HCT116 (cell line): ENCODE measurements around the gene CSK. TPM values are rescaled to one million over a fixed set of nuclear protein-coding genes. Genes with fewer than 3 reads are reported as not detected.

Experiments used
- ATAC-seq: fragments of 200-7000 bp; cut with Tn5 transposase; 2 replicates; pipeline ENCODE4 v1.9.1; 2020; ENCODE audit warnings: mild to moderate bottlenecking, moderate library complexity
- BruUV-seq: library from RNA; stranded (reverse); fragments of 400-500 nt; replicated peaks from 2 replicates; lab custom pipeline; 2021; lab: Mats Ljungman, UMichigan
- CTCF ChIA-PET: fragments of 300-600 bp; sonication (Branson Sonifier 250); formaldehyde crosslinking; loops from one replicate; lab custom pipeline; 2021; ENCODE audit warnings: antibody characterized with exemption; lab: Charles Lee
- POLR2A ChIA-PET: fragments of 300-600, 350-600 bp; sonication (Branson Sonifier 250); formaldehyde crosslinking; loops from one replicate; lab custom pipeline; 2021; ENCODE audit warnings: antibody characterized with exemption; lab: Charles Lee
- RAD21 ChIA-PET, 2 experiments: fragments of 300-600 bp; sonication (Branson Sonifier 250); formaldehyde crosslinking; loops; one replicate each; lab custom pipeline; 2023; ENCODE audit warnings: low total read pairs in 2 of 2; ENCODE audit not compliant: uncharacterized antibody in 2 of 2, unreplicated experiment in 2 of 2, low non-redundant PET in 1 of 2; lab: Charles Lee
- DNase-seq: peaks from one replicate; pipeline ENCODE4 v3.0.0-alpha.2; 2010; ENCODE audit warnings: low read depth, low spot score
- H2AFZ ChIP-seq: fragments of 200-600 bp; shearing (Covaris generic), sonication (generic); 2 replicates; pipeline ENCODE4 v1.6.1; 2017; ENCODE audit warnings: low read depth, mixed run types, mixed read lengths, antibody characterized with exemption, low read length; ENCODE audit not compliant: poor library complexity, severe bottlenecking
- H3K27ac ChIP-seq: 2 replicates; pipeline ENCODE4 v1.5.1; 2012; ENCODE audit warnings: low read depth, low read length
- H3K27me3 ChIP-seq: fragments of 200-600 bp; sonication (generic); 2 replicates; pipeline ENCODE4 v1.6.1; 2016; ENCODE audit warnings: mixed run types, low read length, mixed read lengths; ENCODE audit not compliant: insufficient read depth
- H3K36me3 ChIP-seq, 2 experiments: fragments of 200-500 bp in 1 of 2; fragments of 200-600 bp in 1 of 2; sonication (Bioruptor generic) in 1 of 2; sonication (generic) in 1 of 2; 2 replicates each; pipeline versions ENCODE4 v1.5.1 to v1.6.1; 2014 to 2016; ENCODE audit warnings: low read length in 2 of 2, inconsistent platforms in 1 of 2, mixed read lengths in 1 of 2, mixed run types in 1 of 2; ENCODE audit not compliant: insufficient read depth in 2 of 2, control insufficient read depth in 1 of 2
- H3K4me1 ChIP-seq, 2 experiments: fragments of 200-600 bp in 1 of 2; sonication (generic) in 1 of 2; 2 replicates each; pipeline versions ENCODE4 v1.5.1 to v1.6.1; 2012 to 2017; ENCODE audit warnings: low read length in 2 of 2, inconsistent platforms in 1 of 2, mild to moderate bottlenecking in 1 of 2, mixed read lengths in 1 of 2, mixed run types in 1 of 2, moderate library complexity in 1 of 2; ENCODE audit not compliant: insufficient read depth in 2 of 2, control insufficient read depth in 1 of 2
- H3K4me2 ChIP-seq: fragments of 200-600 bp; sonication (generic); 2 replicates; pipeline ENCODE4 v1.6.1; 2017; ENCODE audit warnings: mixed run types, low read length, mixed read lengths
- H3K4me3 ChIP-seq, 2 experiments: fragments of 200-600 bp in 1 of 2; sonication (generic) in 1 of 2; replicated peaks in 1 of 2; 2 replicates each; pipeline ENCODE4 v1.5.1; 2011 to 2016; ENCODE audit warnings: low read length in 2 of 2, control low read depth in 1 of 2, low read depth in 1 of 2, mild to moderate bottlenecking in 1 of 2, mixed read lengths in 1 of 2, mixed run types in 1 of 2
- H3K79me2 ChIP-seq: fragments of 200-600 bp; sonication (generic); 2 replicates; pipeline ENCODE4 v1.6.1; 2017; ENCODE audit warnings: mild to moderate bottlenecking, mixed run types, low read length, moderate library complexity, mixed read lengths; ENCODE audit not compliant: insufficient read depth
- H3K9ac ChIP-seq: fragments of 200-600 bp; sonication (generic); 2 replicates; pipeline ENCODE4 v1.6.1; 2016; ENCODE audit warnings: low read length, mixed read lengths
- H3K9me2 ChIP-seq: fragments of 200-600 bp; sonication (generic), shearing (Covaris generic); 2 replicates; pipeline ENCODE4 v1.6.1; 2017; ENCODE audit warnings: mixed run types, mild to moderate bottlenecking, moderate library complexity; ENCODE audit not compliant: insufficient read depth
- H3K9me3 ChIP-seq, 2 experiments: fragments of 200-500 bp in 1 of 2; fragments of 200-600 bp in 1 of 2; sonication (Bioruptor generic) in 1 of 2; sonication (generic) in 1 of 2; 2 replicates each; pipeline ENCODE4 v1.6.1; 2014 to 2017; ENCODE audit warnings: low read length in 2 of 2, mixed read lengths in 2 of 2, inconsistent platforms in 1 of 2, low read depth in 1 of 2, mild to moderate bottlenecking in 1 of 2, mixed run types in 1 of 2, moderate library complexity in 1 of 2; ENCODE audit not compliant: control insufficient read depth in 1 of 2, insufficient read depth in 1 of 2
- H4K20me1 ChIP-seq: fragments of 200-600 bp; sonication (generic), shearing (Covaris generic); 2 replicates; pipeline ENCODE4 v1.6.1; 2017; ENCODE audit warnings: mixed run types, mild to moderate bottlenecking, moderate library complexity; ENCODE audit not compliant: insufficient read depth
- CBX3 ChIP-seq: IDR thresholded peaks from 2 replicates; pipeline ENCODE4 v1.6.1; 2012; ENCODE audit warnings: low read depth
- ELF1 ChIP-seq: IDR thresholded peaks from 2 replicates; pipeline ENCODE4 v1.6.1; 2012; ENCODE audit warnings: low read depth, borderline replicate concordance
- JUND ChIP-seq: IDR thresholded peaks from 2 replicates; pipeline ENCODE4 v1.6.1; 2012
- POLR2A ChIP-seq: IDR thresholded peaks from 2 replicates; pipeline ENCODE4 v1.7.0; 2011; ENCODE audit warnings: borderline replicate concordance; ENCODE audit not compliant: insufficient read depth, insufficient read length; ENCODE audit errors: extremely low read depth
- POLR2AphosphoS5 ChIP-seq: IDR thresholded peaks from 2 replicates; pipeline ENCODE4 v1.6.1; 2011; ENCODE audit warnings: mild to moderate bottlenecking, low read depth, low read length, moderate library complexity
- RAD21 ChIP-seq: IDR thresholded peaks from 2 replicates; pipeline ENCODE4 v1.6.1; 2012; ENCODE audit warnings: low read depth, mild to moderate bottlenecking
- SIN3A ChIP-seq: IDR thresholded peaks from 2 replicates; pipeline ENCODE4 v1.6.1; 2012; ENCODE audit warnings: low read depth
- SP1 ChIP-seq: IDR thresholded peaks from 2 replicates; pipeline ENCODE4 v1.6.1; 2012; ENCODE audit warnings: low read depth
- SRF ChIP-seq: IDR thresholded peaks from 2 replicates; pipeline ENCODE4 v1.6.1; 2012; ENCODE audit warnings: low read depth
- TCF7L2 ChIP-seq: IDR thresholded peaks from 2 replicates; pipeline ENCODE4 v1.7.0; 2011; ENCODE audit warnings: borderline replicate concordance, inconsistent platforms; ENCODE audit not compliant: insufficient read depth, insufficient read length; ENCODE audit errors: extremely low read depth
- YY1 ChIP-seq: IDR thresholded peaks from 2 replicates; pipeline ENCODE4 v1.6.1; 2011; ENCODE audit warnings: low read length, low read depth, moderate library complexity, mild to moderate bottlenecking; ENCODE audit not compliant: insufficient replicate concordance; ENCODE audit errors: extremely low read depth
- ZNF274 ChIP-seq: fragments of 200-500 bp; sonication (Bioruptor generic); IDR thresholded peaks from 2 replicates; pipeline ENCODE4 v1.6.1; 2014; ENCODE audit warnings: mild to moderate bottlenecking, low read depth, low read length, inconsistent platforms
- intact Hi-C: fragments of 100-400 bp; cut with micrococcal nuclease; formaldehyde crosslinking; loops from 2 replicates; pipeline ENCODE4 v1.10.0; 2022
- total RNA-seq: library from RNA; stranded (reverse); gene quantifications from one replicate; pipeline ENCODE4 v1.2.1, GENCODE V29; 2021; ENCODE audit not compliant: unreplicated experiment
- TF ChIP-seq, protein P1 (sequence below), 3 experiments: fragments of 200-600 bp in 1 of 3; sonication (generic) in 1 of 3; IDR thresholded peaks in 2 of 3; conservative IDR thresholded peaks in 1 of 3; 2 replicates each; pipeline ENCODE4 v1.5.1; 2012 to 2017; ENCODE audit warnings: low read depth in 2 of 3, low read length in 2 of 3, antibody characterized with exemption in 1 of 3, borderline replicate concordance in 1 of 3, control low read depth in 1 of 3, mild to moderate bottlenecking in 1 of 3, mixed read lengths in 1 of 3, mixed run types in 1 of 3, moderate library complexity in 1 of 3; ENCODE audit not compliant: insufficient read depth in 1 of 3
- TF ChIP-seq, protein P2 (sequence below): IDR thresholded peaks from 2 replicates; pipeline ENCODE4 v1.6.1; 2011; ENCODE audit warnings: mild to moderate bottlenecking, low read length, moderate library complexity; ENCODE audit not compliant: insufficient replicate concordance; ENCODE audit errors: extremely low read depth
- TF ChIP-seq, protein P3 (sequence below): IDR thresholded peaks from 2 replicates; pipeline ENCODE4 v1.6.1; 2012; ENCODE audit warnings: low read depth
- TF ChIP-seq, protein P4 (sequence below): IDR thresholded peaks from 2 replicates; pipeline ENCODE4 v1.6.1; 2012
- TF ChIP-seq, protein P5 (sequence below): IDR thresholded peaks from 2 replicates; pipeline ENCODE4 v1.6.1; 2012

CSK gene
- total RNA-seq, 1 experiment from 2014 or later, result 72.2 TPM

DNA sequence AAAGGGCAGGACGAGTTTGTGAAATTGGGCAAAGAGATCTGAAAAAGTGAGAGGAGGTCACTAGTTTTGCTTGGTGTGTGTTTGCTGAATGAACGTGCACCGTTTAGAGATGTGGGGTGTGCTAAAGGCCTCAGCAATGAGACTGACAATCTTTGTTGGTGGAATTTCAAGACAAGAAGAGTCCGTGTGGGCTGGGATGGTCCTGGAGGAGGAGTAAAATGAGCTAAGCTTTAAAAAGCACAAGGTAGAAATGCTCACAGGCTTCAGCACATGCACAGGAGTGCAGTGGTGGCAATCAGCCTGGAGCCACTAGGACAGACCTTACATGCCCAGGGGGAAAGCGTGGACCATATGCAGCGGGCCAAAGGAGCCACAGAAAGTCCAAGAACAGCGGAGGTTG, 43.1 kb downstream of the CSK start:
- H3K27me3 ChIP-seq, result peaks cover 21% of the 10 kb centered on the region; the same call in 1 of the 2 replicates
- RAD21 ChIA-PET, result no interaction called here
- CTCF ChIA-PET, result interaction anchor here (1.4 kb wide), 1 partner anchor 11 kb away, joined by 3 read pairs; no protein-coding TSS in a partner anchor
- H3K9ac ChIP-seq, result no peak overlapping the region
- H3K4me1 ChIP-seq, result no peaks in the 10 kb centered on the region
- H3K79me2 ChIP-seq, result no peaks in the 10 kb centered on the region
- H3K36me3 ChIP-seq, result no peaks in the 10 kb centered on the region
- no peak for ATAC-seq
- no peaks in the 10 kb centered on the region for H3K9me2 ChIP-seq
- intact Hi-C loops, result no loop called here
- DNase-seq, result no peak
- no TSS peak for BruUV-seq
- no peak overlapping the region for H3K4me3 ChIP-seq
- no peak for TF ChIP-seq POLR2AphosphoS5
- no peak for TF ChIP-seq ELF1
- no peak for TF ChIP-seq CBX3
- no peak for TF ChIP-seq ZNF274
- TF ChIP-seq, protein P1, sequence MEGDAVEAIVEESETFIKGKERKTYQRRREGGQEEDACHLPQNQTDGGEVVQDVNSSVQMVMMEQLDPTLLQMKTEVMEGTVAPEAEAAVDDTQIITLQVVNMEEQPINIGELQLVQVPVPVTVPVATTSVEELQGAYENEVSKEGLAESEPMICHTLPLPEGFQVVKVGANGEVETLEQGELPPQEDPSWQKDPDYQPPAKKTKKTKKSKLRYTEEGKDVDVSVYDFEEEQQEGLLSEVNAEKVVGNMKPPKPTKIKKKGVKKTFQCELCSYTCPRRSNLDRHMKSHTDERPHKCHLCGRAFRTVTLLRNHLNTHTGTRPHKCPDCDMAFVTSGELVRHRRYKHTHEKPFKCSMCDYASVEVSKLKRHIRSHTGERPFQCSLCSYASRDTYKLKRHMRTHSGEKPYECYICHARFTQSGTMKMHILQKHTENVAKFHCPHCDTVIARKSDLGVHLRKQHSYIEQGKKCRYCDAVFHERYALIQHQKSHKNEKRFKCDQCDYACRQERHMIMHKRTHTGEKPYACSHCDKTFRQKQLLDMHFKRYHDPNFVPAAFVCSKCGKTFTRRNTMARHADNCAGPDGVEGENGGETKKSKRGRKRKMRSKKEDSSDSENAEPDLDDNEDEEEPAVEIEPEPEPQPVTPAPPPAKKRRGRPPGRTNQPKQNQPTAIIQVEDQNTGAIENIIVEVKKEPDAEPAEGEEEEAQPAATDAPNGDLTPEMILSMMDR (IDR thresholded peaks at IDR 0.05 in 2 of 3, conservative IDR thresholded peaks at IDR 0.05 in 1 of 3; ENCODE audit: borderline replicate concordance in 1 of 3, insufficient read depth in 1 of 3, low read depth in 2 of 3, low read length in 2 of 3), result no peak
- TF ChIP-seq POLR2A, result no peak
- TF ChIP-seq, protein P2, sequence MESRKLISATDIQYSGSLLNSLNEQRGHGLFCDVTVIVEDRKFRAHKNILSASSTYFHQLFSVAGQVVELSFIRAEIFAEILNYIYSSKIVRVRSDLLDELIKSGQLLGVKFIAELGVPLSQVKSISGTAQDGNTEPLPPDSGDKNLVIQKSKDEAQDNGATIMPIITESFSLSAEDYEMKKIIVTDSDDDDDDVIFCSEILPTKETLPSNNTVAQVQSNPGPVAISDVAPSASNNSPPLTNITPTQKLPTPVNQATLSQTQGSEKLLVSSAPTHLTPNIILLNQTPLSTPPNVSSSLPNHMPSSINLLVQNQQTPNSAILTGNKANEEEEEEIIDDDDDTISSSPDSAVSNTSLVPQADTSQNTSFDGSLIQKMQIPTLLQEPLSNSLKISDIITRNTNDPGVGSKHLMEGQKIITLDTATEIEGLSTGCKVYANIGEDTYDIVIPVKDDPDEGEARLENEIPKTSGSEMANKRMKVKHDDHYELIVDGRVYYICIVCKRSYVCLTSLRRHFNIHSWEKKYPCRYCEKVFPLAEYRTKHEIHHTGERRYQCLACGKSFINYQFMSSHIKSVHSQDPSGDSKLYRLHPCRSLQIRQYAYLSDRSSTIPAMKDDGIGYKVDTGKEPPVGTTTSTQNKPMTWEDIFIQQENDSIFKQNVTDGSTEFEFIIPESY, result no peak
- TF ChIP-seq JUND, result no peak
- TF ChIP-seq, protein P3, sequence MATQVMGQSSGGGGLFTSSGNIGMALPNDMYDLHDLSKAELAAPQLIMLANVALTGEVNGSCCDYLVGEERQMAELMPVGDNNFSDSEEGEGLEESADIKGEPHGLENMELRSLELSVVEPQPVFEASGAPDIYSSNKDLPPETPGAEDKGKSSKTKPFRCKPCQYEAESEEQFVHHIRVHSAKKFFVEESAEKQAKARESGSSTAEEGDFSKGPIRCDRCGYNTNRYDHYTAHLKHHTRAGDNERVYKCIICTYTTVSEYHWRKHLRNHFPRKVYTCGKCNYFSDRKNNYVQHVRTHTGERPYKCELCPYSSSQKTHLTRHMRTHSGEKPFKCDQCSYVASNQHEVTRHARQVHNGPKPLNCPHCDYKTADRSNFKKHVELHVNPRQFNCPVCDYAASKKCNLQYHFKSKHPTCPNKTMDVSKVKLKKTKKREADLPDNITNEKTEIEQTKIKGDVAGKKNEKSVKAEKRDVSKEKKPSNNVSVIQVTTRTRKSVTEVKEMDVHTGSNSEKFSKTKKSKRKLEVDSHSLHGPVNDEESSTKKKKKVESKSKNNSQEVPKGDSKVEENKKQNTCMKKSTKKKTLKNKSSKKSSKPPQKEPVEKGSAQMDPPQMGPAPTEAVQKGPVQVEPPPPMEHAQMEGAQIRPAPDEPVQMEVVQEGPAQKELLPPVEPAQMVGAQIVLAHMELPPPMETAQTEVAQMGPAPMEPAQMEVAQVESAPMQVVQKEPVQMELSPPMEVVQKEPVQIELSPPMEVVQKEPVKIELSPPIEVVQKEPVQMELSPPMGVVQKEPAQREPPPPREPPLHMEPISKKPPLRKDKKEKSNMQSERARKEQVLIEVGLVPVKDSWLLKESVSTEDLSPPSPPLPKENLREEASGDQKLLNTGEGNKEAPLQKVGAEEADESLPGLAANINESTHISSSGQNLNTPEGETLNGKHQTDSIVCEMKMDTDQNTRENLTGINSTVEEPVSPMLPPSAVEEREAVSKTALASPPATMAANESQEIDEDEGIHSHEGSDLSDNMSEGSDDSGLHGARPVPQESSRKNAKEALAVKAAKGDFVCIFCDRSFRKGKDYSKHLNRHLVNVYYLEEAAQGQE, result no peak
- TF ChIP-seq, protein P4, sequence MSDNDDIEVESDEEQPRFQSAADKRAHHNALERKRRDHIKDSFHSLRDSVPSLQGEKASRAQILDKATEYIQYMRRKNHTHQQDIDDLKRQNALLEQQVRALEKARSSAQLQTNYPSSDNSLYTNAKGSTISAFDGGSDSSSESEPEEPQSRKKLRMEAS, result no peak
- TF ChIP-seq SP1, result no peak
- TF ChIP-seq, protein P5, sequence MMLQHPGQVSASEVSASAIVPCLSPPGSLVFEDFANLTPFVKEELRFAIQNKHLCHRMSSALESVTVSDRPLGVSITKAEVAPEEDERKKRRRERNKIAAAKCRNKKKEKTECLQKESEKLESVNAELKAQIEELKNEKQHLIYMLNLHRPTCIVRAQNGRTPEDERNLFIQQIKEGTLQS, result no peak
- no peak for TF ChIP-seq TCF7L2
- TF ChIP-seq SIN3A, result no peak
- no peak for TF ChIP-seq RAD21
- TF ChIP-seq YY1, result no peak
- TF ChIP-seq SRF, result no peak
- TF ChIP-seq, all 23 proteins: peak for 0
- H3K4me2 ChIP-seq, result no peak overlapping the region
- H4K20me1 ChIP-seq, result no peaks in the 10 kb centered on the region
- no peak overlapping the region for H3K27ac ChIP-seq
- no peak overlapping the region for H2AFZ ChIP-seq
- H3K9me3 ChIP-seq, result no peaks in the 10 kb centered on the region
- POLR2A ChIA-PET, result no interaction called here
